Gastrocnemius medialis (tissue), 4 donors: ENCODE results near the gene FAM107A. TPM values are rescaled to one million over a fixed set of nuclear protein-coding genes. Genes with fewer than 3 reads are reported as not detected.

Experiments
- ATAC-seq, 2 donors: fragments of 150-250 bp; one replicate each; pipeline ENCODE4 v1.9.1; 2016
- DNase-seq, 2 donors: peaks; one replicate each; pipeline ENCODE4 v3.0.0-alpha.2; 2019
- H3K27ac ChIP-seq, 4 donors: fragments of 200-600 bp; sonication (generic); 1 replicate in 1 of 4; 2 replicates in 3 of 4; pipeline ENCODE4 v1.5.1; 2016 to 2018; ENCODE audit warnings: mild to moderate bottlenecking in 2 of 4, moderate library complexity in 1 of 4
- H3K27me3 ChIP-seq, 3 donors: fragments of 200-600 bp; sonication (generic) in 2 of 3; 1 replicate in 1 of 3; 2 replicates in 2 of 3; pipeline versions ENCODE4 v1.5.1 to v1.6.0; 2016 to 2019; ENCODE audit warnings: mild to moderate bottlenecking in 1 of 3, moderate library complexity in 1 of 3
- H3K36me3 ChIP-seq, 2 donors: fragments of 200-600 bp; sonication (generic) in 1 of 2; one replicate each; pipeline ENCODE4 v1.5.1; 2017 to 2018
- H3K4me1 ChIP-seq, 2 donors: fragments of 200-600 bp; sonication (generic) in 1 of 2; one replicate each; pipeline ENCODE4 v1.5.1; 2016 to 2017; ENCODE audit warnings: mild to moderate bottlenecking in 2 of 2
- H3K4me3 ChIP-seq, 4 donors: fragments of 200-600 bp; sonication (generic) in 3 of 4; 1 replicate in 1 of 4; 2 replicates in 3 of 4; pipeline ENCODE4 v1.5.1; 2016 to 2019; ENCODE audit warnings: mild to moderate bottlenecking in 2 of 4
- H3K9me3 ChIP-seq, 3 donors: fragments of 200-600 bp; sonication (generic) in 2 of 3; 1 replicate in 1 of 3; 2 replicates in 2 of 3; pipeline ENCODE4 v1.5.1; 2016 to 2019
- POLR2A ChIP-seq, 2 donors: fragments of 450-650 bp; IDR thresholded peaks; one replicate each; pipeline ENCODE4 v1.6.1; 2017; ENCODE audit warnings: antibody characterized with exemption in 2 of 2, mild to moderate bottlenecking in 2 of 2, moderate library complexity in 2 of 2
- in situ Hi-C, 4 donors: fragments of 200-750 bp; cut with MboI; loops; one replicate each; pipeline versions ENCODE4 v1.15.0 to v1.8.0; 2017; ENCODE audit warnings: low sequenced_read_pairs in 4 of 4
- intact Hi-C: fragments of 100-400 bp; cut with DNase I; formaldehyde crosslinking; loops from one replicate; pipeline ENCODE4 v1.15.1; 2023; ENCODE audit warnings: low total_unique reads
- total RNA-seq, 4 donors: library from RNA; depleted of rRNA; stranded (reverse); fragments of >200 nt; gene quantifications; one replicate each; pipeline versions ENCODE4 v1.1.0 to v1.2.3, GENCODE V29; 2016
- TF ChIP-seq, protein P1 (sequence below), 5 experiments: fragments of 450-650 bp in 3 of 5; fragments of 200-600 bp in 2 of 5; sonication (generic) in 2 of 5; IDR thresholded peaks in 4 of 5; conservative IDR thresholded peaks in 1 of 5; 1 replicate in 4 of 5; 2 replicates in 1 of 5; pipeline ENCODE4 v1.5.1; 2016 to 2019; ENCODE audit warnings: antibody characterized with exemption in 5 of 5, mild to moderate bottlenecking in 3 of 5, moderate library complexity in 3 of 5

FAM107A gene
- total RNA-seq, 4 donors from 2014 or later, result 21.1 to 28.5 (median 27.6) TPM

DNA sequence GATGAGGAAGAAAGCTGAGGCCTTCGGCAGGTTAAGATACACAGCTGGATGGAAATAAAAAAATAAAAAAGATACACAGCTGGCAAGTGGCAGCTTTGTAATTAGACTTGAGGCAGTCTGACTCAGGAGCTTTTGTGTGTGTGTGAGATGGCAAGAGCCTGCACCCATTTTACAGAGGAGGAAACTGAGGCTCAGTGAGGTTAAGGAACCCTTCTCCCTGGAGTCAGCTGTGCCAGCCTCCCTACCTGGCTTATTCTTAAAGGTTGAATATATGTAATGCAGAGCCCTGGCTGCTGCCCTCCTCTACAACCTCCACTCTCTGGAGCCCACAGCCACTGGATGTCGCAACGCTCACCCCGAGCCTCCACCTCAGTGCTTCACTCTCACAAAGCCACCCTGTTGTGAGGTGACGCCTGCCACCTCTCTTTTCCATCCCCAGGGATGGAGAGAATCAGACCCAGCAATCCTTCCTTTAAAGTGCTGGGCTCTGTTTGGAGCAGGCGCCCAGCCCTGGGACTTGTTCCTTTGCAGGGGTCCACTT lies 20.6 kb upstream of the FAM107A start:
- no peaks in the 10 kb centered on the region for H3K36me3 ChIP-seq
- no peak for TF ChIP-seq POLR2A (IDR thresholded peaks at IDR 0.05)
- H3K4me3 ChIP-seq, result no peak overlapping the region
- H3K4me1 ChIP-seq, result no peaks in the 10 kb centered on the region
- no peak overlapping the region for H3K27ac ChIP-seq
- ATAC-seq, result no peak
- intact Hi-C loops, result no loop called here
- no peak for DNase-seq
- H3K9me3 ChIP-seq, result no peaks in the 10 kb centered on the region
- in situ Hi-C loops, result no loop called here
- no peaks in the 10 kb centered on the region for H3K27me3 ChIP-seq

DNA sequence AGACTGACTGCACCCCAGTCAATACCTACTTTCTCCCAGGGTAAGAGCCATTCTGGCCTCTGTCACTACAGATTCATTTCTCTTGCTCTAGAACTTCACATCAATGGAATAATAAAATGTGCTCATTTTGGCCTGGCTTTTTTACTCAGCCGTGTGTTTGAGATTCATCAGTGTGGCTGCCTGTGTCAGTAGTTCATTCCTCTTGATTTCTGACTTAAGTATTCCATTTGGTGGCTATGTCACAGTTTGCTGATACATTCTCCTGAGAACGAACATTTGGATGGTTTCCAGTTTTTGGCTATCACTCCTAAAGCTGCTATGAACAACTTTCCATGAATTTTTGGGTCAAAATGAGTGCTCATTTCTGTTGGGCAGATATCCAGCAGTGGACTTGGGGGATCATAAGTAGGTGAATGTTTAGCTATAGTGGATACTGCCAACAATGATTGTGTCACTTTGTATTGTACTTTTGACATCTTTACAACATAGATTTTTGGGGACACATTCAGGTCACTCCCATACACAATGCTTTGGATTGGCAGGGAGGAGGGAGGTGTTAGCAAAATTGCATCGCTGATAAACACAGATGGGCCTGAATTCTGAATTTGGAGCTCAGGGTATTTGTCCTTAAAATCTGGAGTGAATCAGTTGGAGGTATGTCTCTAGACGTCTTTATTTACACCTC lies 19.8 kb upstream of the FAM107A start:
- Histone ChIP-seq H3K4me3 (no peak overlapping the region), H3K4me1 (no peaks in the 10 kb centered on the region), H3K9me3 (no peaks in the 10 kb centered on the region), H3K27ac (no peak overlapping the region), H3K27me3 (no peaks in the 10 kb centered on the region), H3K36me3 (no peaks in the 10 kb centered on the region)
- DNase-seq (no peak), ATAC-seq (no peak)
- in situ Hi-C loops (no loop called here), intact Hi-C loops (no loop called here)
- TF ChIP-seq POLR2A (IDR thresholded peaks at IDR 0.05), result no peak
- TF ChIP-seq, protein P1, sequence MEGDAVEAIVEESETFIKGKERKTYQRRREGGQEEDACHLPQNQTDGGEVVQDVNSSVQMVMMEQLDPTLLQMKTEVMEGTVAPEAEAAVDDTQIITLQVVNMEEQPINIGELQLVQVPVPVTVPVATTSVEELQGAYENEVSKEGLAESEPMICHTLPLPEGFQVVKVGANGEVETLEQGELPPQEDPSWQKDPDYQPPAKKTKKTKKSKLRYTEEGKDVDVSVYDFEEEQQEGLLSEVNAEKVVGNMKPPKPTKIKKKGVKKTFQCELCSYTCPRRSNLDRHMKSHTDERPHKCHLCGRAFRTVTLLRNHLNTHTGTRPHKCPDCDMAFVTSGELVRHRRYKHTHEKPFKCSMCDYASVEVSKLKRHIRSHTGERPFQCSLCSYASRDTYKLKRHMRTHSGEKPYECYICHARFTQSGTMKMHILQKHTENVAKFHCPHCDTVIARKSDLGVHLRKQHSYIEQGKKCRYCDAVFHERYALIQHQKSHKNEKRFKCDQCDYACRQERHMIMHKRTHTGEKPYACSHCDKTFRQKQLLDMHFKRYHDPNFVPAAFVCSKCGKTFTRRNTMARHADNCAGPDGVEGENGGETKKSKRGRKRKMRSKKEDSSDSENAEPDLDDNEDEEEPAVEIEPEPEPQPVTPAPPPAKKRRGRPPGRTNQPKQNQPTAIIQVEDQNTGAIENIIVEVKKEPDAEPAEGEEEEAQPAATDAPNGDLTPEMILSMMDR (IDR thresholded peaks at IDR 0.05 in 4 of 5, conservative IDR thresholded peaks at IDR 0.05 in 1 of 5), result no peak

DNA sequence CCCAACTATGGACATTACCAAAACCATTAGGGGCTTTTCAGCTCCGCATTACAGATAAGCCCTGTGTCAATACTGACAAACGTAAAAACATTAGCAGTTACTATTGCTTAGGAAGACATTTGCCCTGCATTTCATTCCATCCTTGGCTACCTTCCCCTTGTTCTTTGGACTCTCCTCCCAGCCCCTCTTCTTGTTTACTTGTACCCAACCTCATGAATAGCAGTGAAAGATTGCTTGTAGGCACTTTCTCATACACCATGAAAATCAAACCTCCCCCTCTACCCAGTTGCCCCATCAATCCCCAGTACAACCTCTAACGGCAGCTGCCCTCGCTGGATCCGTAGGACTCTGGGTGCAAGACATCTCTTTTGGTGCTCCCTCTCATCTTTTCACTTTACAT lies 16.9 kb upstream of the FAM107A start:
- in situ Hi-C loops, result no loop called here
- TF ChIP-seq POLR2A (IDR thresholded peaks at IDR 0.05), result no peak
- H3K27me3 ChIP-seq, result no peaks in the 10 kb centered on the region
- intact Hi-C loops, result no loop called here
- H3K4me3 ChIP-seq, result no peak overlapping the region
- DNase-seq (no peak), ATAC-seq (no peak)
- H3K9me3 ChIP-seq, result no peaks in the 10 kb centered on the region
- H3K36me3 ChIP-seq, result no peaks in the 10 kb centered on the region
- H3K4me1 ChIP-seq, result no peaks in the 10 kb centered on the region
- H3K27ac ChIP-seq, result no peak overlapping the region

DNA sequence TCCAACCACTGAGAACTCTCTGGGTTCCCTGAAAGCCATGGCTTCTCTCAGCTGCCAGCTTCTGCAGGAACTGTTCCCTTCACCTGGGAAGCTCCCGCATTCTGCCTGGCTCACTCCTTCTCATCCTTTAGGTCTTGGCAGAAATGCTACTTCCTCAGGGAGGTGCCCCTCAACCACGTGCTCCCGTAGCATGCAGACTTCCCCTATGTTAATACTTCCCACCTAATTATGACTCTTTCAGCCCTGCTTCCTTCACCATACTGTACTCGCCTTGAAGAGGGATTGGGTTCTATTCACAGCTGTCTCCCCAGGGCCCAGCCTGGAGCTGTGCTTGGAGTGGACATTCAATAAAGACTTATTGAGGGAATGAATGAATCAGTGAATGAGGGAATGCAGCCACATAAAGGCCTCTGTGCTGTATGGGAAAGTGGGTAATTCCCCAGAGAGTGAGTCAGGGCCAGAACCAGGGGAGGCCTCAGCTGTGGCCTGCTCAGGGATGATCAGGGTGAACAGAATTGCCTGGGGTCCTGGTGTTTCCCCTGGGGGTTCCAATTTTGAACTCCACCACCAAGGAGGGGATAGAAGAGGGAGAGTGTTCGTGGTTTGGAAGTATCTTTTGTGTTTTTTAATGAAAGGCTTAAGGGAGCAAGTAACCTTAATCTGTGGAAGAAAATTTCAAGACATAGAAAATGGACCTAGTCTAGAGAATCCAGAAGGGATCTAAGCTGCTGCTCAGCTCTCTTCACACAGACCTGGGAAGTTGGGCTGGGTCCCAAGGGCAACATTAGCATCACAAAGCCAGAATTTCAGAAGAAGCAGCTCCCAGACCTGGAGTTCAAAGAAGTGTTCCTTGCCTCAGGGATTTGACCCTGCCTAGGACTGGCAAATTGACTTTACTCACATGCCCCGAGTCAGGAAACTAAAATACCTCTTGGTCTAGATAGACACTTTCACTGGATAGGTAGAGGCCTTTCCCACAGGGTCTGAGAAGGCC lies 14.6 kb upstream of the FAM107A start:
- peaks cover 0 to 3% of the 10 kb centered on the region in 2 donors for H3K4me1 ChIP-seq
- intact Hi-C loops, result no loop called here
- H3K27me3 ChIP-seq, result peaks cover 1 to 4% (median 3%) of the 10 kb centered on the region in 3 donors
- no peaks in the 10 kb centered on the region for H3K9me3 ChIP-seq
- no peak for ATAC-seq
- DNase-seq, result no peak
- in situ Hi-C loops, result no loop called here
- no peak overlapping the region for H3K27ac ChIP-seq
- H3K36me3 ChIP-seq, result no peaks in the 10 kb centered on the region
- no peak overlapping the region for H3K4me3 ChIP-seq
- TF ChIP-seq, protein P1 (IDR thresholded peaks at IDR 0.05 in 4 of 5, conservative IDR thresholded peaks at IDR 0.05 in 1 of 5), result no peak
- no peak for TF ChIP-seq POLR2A (IDR thresholded peaks at IDR 0.05)

DNA sequence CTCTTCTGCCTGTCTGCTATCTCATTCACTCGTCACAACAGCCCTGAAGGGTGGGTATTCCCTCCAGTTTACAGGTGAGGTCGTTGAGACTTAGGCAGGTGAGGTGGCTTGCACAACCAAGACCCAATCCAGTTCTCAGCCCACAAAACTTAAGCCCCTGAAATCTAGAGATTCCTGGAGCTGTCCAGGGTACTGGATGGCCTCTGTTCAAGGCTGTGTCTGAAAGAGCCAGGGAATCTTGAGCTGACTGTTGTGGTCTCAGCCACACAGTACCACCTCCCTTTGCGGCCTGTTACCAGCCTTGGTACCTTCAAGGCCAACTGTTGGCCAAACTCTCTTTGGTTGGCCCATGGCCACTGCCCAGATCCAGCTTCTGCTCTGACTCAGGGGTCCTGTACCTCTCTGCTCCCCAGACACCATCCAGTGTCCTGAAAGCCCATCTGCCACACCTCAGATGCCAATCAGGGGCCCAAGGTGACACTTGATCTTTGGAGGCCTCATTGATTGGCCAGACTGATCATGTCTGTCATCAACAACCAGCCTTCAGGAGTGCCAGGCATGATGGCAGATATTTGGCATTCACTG lies 10.9 kb upstream of the FAM107A start:
- TF ChIP-seq, protein P1 (IDR thresholded peaks at IDR 0.05 in 4 of 5, conservative IDR thresholded peaks at IDR 0.05 in 1 of 5), result no peak
- TF ChIP-seq POLR2A (IDR thresholded peaks at IDR 0.05), result no peak
- DNase-seq, result no peak
- intact Hi-C loops, result loop anchor here (5.0 kb wide), 1 partner anchor 39 kb away; no protein-coding TSS in a partner anchor
- in situ Hi-C loops, result no loop called here
- no peak overlapping the region for H3K27ac ChIP-seq
- peaks cover 13 to 15% (median 14%) of the 10 kb centered on the region in 3 donors for H3K27me3 ChIP-seq
- H3K4me3 ChIP-seq, result no peak overlapping the region
- H3K36me3 ChIP-seq, result no peaks in the 10 kb centered on the region
- ATAC-seq, result no peak
- H3K9me3 ChIP-seq, result no peaks in the 10 kb centered on the region
- peaks cover 20 to 22% of the 10 kb centered on the region in 2 donors for H3K4me1 ChIP-seq
